ENCODE results near the gene SOX12.
"Not testable (repeated sequence)": the region's sequence is repeated elsewhere in the genome, so short reads cannot be mapped to it uniquely, and the experiment has no call there.

Gene SOX12

GRCh38 chr20:376089-376488 lies 50.7 kb downstream of the SOX12 start:
- no peak for DNase-seq (ENCODE audit: extremely low read depth, low read depth)
- TF ChIP-seq, protein P1, sequence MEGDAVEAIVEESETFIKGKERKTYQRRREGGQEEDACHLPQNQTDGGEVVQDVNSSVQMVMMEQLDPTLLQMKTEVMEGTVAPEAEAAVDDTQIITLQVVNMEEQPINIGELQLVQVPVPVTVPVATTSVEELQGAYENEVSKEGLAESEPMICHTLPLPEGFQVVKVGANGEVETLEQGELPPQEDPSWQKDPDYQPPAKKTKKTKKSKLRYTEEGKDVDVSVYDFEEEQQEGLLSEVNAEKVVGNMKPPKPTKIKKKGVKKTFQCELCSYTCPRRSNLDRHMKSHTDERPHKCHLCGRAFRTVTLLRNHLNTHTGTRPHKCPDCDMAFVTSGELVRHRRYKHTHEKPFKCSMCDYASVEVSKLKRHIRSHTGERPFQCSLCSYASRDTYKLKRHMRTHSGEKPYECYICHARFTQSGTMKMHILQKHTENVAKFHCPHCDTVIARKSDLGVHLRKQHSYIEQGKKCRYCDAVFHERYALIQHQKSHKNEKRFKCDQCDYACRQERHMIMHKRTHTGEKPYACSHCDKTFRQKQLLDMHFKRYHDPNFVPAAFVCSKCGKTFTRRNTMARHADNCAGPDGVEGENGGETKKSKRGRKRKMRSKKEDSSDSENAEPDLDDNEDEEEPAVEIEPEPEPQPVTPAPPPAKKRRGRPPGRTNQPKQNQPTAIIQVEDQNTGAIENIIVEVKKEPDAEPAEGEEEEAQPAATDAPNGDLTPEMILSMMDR (IDR thresholded peaks at IDR 0.05; ENCODE audit: low read depth, low read length) = no peak

DNA sequence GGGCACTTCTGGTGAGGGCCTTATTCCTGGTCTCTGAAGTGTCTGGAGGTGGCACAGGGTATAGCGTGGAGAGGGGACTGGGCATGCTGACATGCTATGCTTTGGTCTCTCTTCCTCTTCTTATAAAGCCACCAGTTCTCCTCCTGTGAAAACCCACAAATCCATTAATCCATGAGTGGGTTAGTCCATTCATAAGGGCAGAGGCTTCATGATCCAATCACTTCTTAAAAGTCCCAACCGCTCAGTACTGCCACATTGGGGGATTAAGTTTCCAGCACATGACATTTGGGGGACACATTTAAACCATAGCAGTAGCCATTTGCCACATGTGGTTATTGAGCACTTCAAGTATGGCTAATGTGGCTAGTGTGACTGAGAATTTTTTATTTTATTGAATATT lies 51.4 kb downstream of the SOX12 start:
- no peak for DNase-seq (ENCODE audit: extremely low read depth, low read depth)
- TF ChIP-seq, protein P1 (IDR thresholded peaks at IDR 0.05; ENCODE audit: low read depth, low read length) = no peak

DNA sequence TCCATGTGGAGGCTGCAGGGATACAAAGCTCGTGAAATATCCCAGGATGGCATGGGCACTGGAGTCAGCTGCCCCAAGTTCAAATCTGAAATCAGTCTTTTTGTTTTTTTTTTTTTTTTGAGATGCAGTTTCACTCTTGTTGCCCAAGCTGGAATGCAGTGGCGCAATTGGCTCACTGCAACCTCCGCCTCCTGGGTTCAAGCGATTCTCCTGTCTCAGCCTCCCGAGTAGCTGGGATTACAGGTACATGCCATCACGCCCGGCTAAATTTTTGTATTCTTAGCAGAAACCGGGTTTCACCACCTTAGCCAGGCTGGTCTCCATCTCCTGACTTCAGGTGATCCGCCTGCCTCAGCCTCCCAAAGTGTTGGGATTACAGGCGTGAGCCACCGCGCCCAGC lies 52.2 kb downstream of the SOX12 start:
- not testable (repeated sequence) for DNase-seq (ENCODE audit: extremely low read depth, low read depth)

- TF ChIP-seq, protein P1 (IDR thresholded peaks at IDR 0.05; ENCODE audit: low read depth, low read length) = no peak
- no peak for DNase-seq (ENCODE audit: extremely low read depth, low read depth)
Observed at GRCh38 chr20:378961-379336, 53.6 kb downstream of the SOX12 start.
